Erythroblast (primary cell): ENCODE results near the gene HOXC5.

Experiments
- DNase-seq, 2 experiments: peaks; one replicate each; lab custom pipeline; 2025; lab: John Stamatoyannopoulos, UW
- GATA1 ChIP-seq: IDR thresholded peaks from 2 replicates; pipeline ENCODE4 v1.6.1; 2011; ENCODE audit warnings: low read depth, mild to moderate bottlenecking, control low read depth, low read length, moderate library complexity
- POLR2A ChIP-seq: IDR thresholded peaks from 2 replicates; pipeline ENCODE4 v1.6.1; 2011; ENCODE audit warnings: mild to moderate bottlenecking, low read length

HOXC5 gene

DNA sequence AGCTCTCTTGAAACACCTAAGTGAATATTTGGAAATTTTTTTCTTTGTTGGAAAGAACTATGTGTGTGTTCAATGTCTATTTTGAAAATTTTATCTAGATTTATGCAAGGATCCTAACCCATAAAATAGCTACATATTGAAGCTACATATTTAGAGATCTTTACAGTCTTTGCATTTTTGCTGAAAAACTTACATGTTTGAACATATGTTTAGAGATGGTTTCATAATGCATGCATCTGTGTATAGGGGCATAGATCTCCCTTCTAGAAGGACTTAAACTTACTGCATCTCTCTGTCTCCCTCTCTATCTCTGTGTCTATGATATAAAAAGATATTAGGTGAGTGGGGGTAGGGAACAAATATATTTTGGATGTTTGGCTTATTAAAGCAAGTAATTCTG, 12.6 kb downstream of the HOXC5 start:
- TF ChIP-seq POLR2A, result no peak
- TF ChIP-seq GATA1, result no peak
- no peak for DNase-seq

DNA sequence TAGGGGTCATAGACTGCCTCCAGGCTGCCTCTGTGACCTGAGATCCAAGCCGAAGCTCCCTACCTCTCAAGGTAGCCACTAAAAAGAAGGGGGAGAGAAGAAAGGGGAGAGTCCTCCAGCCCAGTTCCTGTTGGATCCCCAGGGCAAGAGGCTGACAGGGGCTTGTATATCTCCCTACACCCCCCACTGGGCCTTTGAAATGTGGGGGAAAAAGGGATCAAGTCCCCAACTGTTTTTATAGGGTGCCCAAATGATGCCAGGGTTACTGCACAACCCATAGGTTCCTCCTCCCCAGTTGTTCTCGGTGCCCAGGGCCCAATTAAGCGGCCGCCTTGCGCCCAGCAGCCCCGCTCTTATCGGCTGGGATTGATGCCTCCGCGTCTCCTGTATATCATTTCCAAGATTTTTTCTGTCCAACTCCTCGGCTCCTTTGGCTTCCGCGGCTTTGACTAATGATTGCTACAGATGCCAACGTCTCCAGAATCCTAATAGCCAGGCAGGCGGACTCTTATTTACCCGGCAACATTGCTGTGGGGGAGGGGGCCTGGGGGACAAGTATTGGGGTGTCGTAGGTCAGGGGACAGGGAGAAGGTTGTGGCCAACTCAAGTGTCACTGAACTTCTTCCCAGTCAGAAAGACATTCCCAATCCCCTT, 13.1 kb downstream of the HOXC5 start:
- DNase-seq, result no peak
- no peak for TF ChIP-seq GATA1
- no peak for TF ChIP-seq POLR2A

DNA sequence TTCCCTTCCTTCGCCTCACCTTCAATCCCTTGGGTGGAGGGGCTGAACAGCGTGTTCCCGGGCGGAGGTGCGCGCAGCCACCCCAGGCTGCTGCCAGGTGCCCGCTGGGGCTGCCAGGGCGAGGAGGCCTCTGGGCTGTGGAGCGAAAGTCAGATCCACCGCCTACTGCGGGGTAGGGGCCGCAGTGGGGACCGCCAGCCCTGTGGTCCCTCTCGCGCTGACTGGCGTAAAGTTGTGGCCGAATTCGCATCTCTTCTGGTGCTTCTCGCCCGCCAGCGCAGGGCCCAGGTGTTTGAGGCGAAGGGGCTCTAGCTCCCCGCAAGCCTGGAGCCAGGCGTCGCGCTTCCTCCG, 13.9 kb downstream of the HOXC5 start:
- no peak for TF ChIP-seq POLR2A
- no peak for TF ChIP-seq GATA1
- no peak for DNase-seq

DNA sequence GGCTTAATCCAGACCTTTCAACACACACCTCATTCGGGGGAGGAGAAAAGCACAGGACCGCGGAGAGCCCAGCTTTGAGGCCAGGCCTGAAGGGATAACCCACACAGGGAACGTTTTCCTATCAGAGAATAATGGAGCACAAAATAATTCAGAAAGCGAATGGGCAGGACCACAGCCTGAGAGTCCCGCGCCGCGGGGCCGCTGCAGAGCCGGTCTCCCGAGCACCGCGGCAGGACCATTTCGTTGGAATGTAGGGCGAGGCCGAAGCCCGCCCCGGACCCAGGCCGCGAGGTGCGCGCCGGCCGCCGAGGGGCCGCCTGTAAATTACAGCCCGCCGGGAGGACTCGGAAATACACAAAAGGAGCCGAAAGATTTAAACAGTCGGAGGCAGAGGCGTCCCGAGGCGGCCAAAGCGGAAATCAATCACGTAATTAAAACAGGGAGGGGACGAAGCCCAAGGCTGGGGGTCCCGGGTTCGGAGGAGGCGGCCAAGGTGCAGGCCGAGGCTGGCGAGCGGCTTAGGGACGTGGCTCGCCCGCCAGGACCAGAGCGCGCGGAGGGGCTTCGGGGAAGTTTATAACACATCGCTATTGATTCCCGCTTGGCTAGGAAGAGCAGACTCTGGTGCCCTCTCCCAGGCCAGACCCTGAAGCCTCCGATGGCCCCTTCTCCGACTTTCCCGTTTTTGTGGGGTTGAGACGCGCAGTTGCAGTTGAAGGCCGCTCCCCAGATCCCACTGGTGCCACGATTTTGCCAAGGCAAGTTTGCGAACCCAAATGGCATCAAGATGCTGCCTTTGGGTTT, 14.5 kb downstream of the HOXC5 start:
- no peak for DNase-seq
- TF ChIP-seq POLR2A (no peak), GATA1 (no peak)

DNA sequence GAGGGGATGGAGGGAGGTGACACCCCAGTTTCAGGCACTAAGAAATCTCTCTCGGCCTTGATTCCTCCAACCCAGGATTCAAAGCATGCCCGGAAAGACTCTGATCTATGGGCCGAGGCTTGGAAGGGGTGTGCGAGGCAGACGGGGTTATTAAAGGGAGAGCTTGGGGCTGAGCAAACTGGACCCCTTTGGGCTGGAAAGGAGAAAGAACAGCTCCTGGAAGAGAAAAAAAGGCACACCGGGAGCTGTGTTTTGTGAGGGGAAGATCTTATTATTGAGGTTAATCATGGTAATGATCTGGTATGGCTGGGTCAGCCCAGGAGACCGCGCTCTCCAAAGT, 15.1 kb downstream of the HOXC5 start:
- DNase-seq, result no peak
- no peak for TF ChIP-seq POLR2A
- no peak for TF ChIP-seq GATA1

DNA sequence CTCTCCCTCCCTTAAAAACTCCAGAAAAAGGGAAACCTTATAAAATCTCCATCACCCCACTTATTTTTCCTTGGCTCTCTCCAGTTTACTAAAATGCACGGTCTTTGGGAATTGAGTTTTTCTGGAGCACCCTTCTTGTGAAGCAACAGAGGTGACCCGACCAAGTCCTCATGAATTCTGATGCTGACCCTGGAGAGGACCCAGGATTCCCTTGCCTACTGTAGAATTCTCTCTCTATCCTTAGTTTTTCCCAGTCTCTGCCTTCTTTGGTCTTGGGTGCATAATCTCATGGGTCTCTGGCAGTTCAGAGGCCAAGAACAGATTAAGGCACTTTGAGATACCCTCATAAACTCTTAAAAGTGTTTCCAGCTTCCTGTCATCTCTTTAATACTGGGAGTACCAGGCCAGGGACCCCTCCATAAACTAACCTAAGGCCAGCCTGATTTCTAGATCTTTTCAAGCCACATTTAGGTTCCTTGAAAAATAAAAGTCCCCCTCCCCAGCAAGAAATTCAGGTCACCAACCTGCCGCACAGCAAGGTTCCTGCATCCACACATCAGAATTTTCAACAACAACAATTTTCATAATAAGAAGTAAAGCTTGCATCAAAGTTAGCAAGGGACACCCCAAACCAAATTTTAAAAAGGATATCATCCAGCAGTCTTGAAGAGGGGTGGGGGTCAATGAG, 15.7 kb downstream of the HOXC5 start:
- no peak for DNase-seq
- TF ChIP-seq GATA1, result no peak
- TF ChIP-seq POLR2A, result no peak

DNA sequence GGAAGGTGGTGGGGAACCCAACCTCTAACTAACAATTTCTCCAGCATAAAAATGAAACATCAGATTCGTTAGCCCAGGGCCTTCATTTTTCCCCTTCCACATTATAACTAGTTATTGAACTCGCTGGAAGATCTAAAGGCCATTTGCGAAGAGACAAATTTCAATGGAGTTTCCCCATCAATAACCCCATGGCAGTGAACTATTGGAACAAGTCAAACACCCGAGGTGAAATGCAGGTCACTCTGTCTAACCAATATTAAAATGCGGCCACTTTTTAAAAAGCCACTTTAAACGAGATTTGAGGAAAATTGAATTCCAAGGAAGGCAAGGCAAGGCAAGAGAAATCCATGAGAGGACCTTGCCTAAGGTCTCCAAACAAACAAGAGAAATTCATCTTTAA, 16.3 kb downstream of the HOXC5 start:
- TF ChIP-seq GATA1 (no peak), POLR2A (no peak)
- no peak for DNase-seq

DNA sequence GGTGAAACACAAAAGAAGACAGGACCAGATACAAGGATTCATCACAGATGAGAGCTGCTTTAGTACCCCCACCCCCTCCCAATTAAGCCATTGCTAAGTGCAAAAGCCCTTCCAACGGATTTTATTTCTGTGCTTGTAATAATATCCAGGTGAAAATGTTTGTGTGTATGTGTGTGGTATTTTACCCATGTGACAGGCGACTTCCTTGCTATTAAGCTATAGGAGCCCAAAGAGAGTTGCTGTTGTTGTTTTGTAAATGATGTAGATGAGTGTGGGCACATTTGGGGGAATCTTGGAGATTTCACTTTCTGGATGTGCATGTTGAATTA, 17.6 kb downstream of the HOXC5 start:
- TF ChIP-seq POLR2A, result no peak
- TF ChIP-seq GATA1, result no peak

DNA sequence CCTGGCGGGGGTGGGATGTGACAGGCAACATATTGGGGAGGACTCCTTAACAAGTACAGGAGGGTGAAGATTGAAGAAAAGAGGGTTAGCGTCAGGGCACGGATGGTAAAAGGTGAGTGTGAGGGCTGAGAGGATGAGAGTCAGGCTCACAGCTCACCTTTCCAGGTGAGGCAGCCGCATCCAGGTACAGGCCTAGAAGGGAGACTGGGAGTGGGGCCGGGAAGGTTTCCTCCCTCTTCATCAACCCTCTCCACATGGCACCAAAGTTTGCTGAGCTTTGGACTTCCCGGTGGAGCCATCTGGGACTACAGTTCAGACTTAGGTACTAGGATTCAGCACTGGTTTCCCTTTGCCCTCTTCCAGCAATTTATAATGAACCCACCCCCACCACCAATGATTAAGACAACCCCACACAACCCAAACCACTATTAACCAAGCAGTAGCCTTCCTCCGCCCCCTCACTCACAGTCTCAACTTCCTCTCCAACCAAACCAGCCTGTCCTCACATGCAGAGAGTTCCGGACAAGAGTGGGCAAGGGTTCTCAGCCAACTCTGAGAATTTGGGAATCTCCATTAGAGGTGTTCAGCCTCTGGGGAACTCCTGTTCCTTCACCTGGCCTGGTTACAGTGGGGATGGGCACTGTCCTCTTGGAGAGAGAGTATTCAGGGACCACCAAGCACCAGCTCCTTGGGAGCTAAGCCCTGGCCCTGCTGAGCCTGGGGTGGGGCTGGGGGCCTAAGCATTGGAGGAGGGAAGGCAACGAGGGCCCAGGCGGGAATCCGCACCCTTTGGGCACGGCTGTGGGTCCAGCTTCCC, 18.4 kb downstream of the HOXC5 start:
- no peak for TF ChIP-seq GATA1
- TF ChIP-seq POLR2A, result no peak
- no peak for DNase-seq

More for the DNA sequence above, 17.6 kb downstream of the HOXC5 start:
- DNase-seq, result no peak

DNA sequence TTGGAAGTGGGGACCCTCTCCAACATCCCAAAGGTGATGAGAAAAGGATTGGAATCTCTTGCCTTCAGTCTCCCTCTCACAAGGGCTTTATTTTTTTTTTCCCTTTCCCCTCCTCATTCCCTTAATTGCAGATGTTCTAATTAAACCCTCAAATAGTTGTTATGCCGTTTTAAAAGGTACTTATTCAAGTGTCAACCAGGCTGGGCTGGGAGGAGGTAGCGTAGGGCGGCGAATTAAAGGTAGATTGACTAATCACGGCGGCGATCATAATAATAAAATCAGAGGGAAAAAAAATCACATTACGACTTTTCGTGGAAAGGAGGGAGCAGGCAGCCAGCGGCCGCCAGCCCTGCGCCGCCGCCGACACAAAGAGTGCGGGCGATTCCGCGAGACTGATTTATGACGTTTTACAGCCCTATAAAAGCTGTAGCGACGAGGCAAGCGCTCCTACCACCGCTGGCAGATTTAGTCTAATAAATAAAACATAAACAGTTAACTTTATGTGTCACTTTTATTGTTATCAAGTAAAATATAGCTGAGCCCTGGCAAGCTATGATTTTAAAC, 19.1 kb downstream of the HOXC5 start:
- TF ChIP-seq POLR2A (no peak), GATA1 (no peak)
- DNase-seq, result no peak

DNA sequence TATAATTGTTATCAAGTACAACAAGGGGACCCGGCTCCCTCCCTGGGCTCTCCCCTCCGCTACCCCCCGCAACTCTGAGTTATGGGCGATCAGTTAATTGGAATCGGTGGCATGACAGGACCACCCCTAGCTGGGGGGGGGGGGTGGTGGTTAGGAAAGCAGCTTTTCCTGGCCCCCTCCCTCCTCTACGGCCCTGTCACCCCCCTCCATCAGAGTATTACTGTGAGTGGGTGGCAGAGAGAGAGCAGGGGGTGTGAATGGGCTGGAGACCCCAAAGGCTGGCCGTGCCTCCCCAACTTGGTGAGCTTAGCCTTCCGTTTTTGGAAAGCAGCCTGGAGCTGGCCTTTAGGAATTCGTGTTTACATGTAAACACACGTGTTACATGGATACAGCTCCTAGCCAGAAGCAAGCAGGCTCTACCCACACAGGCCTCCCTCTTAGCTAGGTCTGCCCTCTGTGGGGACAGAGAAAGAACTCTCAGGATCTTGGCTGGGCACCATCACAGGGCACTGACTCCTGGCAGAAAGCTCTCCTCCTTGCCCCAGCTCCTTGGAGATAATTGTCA, 19.7 kb downstream of the HOXC5 start:
- no peak for TF ChIP-seq GATA1
- no peak for TF ChIP-seq POLR2A
- DNase-seq, result no peak

DNA sequence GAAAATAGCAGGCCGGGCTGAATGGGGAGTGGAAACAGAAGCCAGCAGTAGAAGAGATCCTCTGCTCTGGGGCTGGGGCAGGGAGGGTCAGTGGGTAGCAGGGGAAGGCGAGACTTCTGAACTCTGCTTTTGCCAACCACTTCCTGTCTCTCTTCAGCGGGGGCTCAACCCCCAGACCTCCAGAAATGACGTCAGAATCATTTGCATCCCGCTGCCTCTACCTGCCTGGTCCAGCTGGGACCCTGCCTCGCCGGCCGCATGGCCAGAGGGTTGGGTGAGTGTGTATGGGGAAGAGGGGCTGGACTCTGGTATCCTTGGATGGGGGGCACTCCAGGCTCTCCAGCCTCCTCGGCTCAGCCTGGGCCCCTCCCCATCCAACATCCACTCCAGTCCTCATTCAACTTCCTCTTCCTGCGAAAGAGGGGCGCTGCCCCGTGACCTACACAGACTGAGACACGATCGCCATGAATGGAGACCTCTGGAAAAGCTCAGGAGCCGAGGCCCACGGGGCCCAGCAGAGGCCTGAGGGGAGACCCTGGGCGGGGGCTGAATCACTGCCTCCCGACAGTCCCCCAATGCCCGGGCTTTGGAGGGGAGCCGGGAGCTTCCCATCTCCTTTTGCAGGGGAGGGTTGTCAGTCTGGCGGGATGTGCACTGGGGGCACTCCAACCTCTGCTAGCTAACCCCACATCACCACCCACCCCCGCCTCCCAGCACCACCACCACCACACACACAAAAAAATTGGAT, 20.3 kb downstream of the HOXC5 start:
- TF ChIP-seq GATA1 (no peak), POLR2A (no peak)
- DNase-seq, result no peak
